ENCODE measurements around the gene C9.
"Not testable (repeated sequence)": the region's sequence is repeated elsewhere in the genome, so short reads cannot be mapped to it uniquely, and the experiment has no call there.

Gene C9

DNA sequence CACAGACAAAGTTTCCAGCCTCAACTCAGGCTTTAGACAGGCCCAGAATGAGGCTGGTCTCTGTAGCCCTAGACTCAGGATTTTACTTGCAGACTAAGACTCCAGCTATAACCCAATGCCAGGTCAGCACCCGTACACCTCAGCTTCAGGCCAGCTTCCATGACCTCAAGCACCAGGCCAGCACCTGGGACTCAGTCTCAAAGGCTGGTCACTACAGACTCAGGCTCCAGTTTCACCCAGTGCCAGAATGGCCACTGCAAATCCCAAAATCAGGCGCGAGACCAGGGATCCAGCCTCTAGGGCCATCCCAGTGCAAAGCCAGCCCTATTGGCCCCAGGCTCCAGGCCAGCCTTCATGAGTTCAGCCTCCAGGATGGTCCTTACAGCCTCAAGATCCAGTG, 44.9 kb downstream of the C9 start:
- DNase-seq, result no peak

DNA sequence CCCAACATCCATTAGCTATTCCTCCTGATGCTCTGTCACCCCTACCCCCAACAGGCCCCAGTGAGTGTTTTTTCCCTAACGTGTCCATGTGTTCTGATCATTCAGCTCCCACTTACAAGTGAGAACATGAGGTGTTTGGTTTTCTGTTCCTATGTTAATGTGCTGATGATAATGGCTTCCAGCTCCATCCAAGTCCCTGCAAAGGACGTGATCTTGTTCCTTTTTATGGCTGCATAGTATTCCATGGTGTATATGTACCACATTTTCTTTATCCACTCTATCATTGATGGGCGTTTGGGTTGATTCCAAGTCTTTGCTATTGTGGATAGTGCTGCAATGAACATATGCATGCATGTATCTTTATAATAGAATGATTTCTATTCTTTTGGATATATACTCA, 47.8 kb downstream of the C9 start:
- not testable (repeated sequence) for DNase-seq

DNA sequence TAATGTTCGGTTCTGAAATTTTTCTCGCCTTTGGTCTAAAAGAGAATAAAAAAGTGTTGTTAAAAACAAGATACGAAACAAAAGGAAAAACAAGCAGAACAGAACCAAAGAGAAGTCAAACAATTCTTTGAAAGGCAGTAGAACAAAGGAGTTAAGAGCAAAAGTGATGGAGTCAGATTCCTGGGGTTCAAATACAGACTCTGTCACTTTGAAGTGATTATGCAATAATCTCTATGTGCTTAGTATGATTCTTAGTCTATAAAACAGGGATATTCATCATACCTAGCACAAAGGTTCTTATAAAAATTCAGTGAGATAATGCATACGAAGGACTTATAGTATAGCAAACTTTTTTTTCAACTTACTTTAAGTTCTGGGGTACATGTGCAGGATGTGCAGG, 48.3 kb downstream of the C9 start:
- no peak for DNase-seq

- DNase-seq, result no peak
Observed at GRCh38 chr5:39314591-39314990, 49.7 kb downstream of the C9 start.

DNA sequence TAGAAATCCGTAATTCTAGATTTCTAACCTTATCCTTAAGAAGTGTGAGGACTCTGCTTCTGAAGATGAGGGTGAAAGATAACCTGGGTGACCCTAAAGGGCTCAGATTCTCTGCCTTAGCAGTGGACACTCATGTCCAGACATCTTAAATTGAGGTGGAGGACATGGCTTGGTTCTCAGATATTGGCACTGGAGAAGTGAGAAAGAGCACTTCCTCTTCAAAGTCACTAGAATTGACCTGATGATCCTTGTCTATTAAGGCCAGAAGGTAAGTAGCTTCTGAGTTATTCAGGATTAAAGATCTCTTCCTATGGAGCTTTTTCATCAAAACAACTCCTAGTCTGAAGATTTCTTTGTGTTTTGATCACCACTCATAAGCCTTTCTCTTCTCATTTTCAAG, 54.8 kb downstream of the C9 start:
- DNase-seq, result no peak

DNA sequence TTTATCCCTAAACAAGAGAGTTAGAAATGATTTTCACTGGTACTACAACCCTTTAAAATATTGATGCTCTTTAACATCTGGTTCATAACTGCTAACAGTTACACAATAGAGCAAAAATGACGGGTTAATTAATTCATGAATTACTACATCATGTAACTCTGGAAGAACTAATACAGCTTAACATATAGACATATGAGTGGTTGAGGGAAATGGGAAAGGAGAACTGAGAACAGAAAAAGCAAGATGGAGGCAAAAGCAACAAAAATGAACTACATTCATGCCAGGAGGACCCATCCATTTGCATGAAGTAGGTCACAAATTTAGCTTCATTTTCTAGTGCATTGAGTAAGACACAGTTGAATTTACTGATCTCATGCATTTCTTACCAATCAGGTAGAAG, 61.8 kb downstream of the C9 start:
- no peak for DNase-seq

GRCh38 chr5:39301406-39301805, 62.9 kb downstream of the C9 start:
- no peak for DNase-seq

DNA sequence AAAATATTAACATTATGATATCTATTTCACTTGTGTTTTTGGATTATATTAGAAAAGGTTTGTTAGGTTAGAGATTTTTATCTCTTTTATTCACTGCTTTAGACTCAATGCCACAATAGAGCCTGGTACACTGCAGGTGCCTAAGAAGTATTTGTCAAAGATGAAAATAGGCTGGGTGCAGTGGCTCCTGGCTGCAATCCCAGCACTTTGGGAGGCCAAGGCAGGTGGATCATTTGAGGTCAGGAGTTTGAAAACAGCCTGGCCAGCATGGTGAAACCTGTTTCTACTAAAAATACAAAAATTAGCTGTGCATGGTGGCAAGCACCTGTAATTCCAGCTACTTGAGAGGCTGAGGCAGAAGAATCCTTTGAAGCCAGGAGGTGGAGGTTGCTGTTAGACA, 64.3 kb downstream of the C9 start:
- no peak for DNase-seq

- DNase-seq, result no peak
Observed at GRCh38 chr5:39294736-39295135, 69.6 kb downstream of the C9 start.

DNA sequence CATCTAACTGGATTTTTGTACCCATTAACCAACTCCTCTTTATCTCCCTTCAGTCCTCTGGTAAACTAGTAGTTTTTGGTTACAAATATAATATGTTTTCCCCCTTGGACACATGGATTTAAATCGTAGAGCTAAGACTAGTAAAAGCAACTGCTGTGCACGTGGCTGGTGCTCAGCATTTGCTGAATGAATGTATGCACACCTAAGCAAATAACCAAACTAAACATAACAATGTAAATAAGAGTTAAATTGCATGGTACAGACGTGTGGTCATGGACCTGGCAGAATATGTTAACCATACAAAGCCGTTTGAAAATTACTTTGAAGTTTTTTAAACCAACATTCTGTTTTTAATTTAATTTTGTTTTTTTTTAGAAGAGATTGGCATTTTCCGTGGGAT, 79.7 kb downstream of the C9 start:
- no peak for DNase-seq

GRCh38 chr5:39283231-39283818, 81.0 kb downstream of the C9 start:
- peak; percentile 33 for DNase-seq

- DNase-seq, result no peak
Observed at GRCh38 chr5:39282561-39282960, 81.7 kb downstream of the C9 start.

- not testable (repeated sequence) for DNase-seq
Observed at GRCh38 chr5:39275865-39276264, 88.4 kb downstream of the C9 start.

DNA sequence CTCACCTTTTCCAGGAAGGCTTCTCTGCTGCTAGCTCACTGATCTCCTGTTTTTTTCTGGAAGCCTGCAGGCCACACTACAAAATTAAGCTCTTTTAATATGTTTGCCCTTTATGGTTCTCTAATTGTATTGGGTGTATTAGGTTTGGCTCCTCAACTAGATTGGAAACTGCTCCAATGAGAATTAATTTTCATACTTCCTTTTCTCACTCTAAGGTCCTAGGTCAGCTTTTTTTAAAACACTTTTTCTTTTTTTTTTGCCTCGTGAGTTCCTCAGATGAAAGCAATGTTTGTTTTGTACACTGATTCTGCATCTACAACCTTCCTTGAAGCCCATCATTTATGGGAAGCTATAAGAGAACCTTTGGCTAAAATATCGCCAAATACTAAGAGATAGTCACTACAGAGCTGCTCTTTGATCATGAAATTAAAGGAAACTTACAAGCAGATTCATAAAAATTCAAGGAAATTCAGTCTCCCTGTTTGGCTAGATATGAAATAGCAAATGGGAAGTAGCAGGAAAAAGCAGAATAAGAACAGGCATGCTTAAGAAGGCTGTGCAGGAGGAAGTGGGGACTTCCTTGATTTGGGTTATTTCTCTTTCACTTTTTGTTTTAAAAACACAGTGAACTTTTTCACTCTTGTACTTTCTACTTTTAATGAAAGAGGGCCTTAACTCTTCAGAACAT, 89.8 kb downstream of the C9 start:
- no peak for DNase-seq

GRCh38 chr5:39273314-39273954, 90.9 kb downstream of the C9 start:
- DNase-seq, result no peak

GRCh38 chr5:39272869-39273231, 91.4 kb downstream of the C9 start:
- DNase-seq, result not testable (repeated sequence)

- no peak for DNase-seq
Observed at GRCh38 chr5:39270225-39270848, 94.0 kb downstream of the C9 start.

- no peak for DNase-seq
Observed at GRCh38 chr5:39267186-39267585, 97.1 kb downstream of the C9 start.

DNA sequence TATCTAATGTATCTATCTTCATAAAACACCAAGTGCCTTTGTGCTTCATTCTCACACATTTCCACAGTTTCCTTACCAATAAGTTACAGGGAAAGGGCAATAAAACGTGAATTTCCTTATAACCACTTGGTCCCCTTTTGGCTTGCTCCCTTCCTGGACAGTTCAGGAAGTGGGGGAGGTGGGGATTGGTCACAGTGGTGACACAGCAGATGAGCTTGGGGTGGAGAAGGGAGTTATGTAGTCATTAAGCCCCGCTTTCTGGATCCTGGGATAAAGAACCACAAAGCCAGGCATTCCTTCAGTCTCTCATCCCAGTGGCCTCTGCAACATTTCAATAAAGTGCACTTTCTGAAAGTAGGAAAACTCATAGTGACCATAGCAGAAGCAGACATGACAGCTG, 97.9 kb downstream of the C9 start:
- no peak for DNase-seq

GRCh38 chr5:39264528-39264927, 99.8 kb downstream of the C9 start:
- DNase-seq, result no peak

- no peak for DNase-seq
Observed at GRCh38 chr5:39262981-39263380, 101.3 kb downstream of the C9 start.

DNA sequence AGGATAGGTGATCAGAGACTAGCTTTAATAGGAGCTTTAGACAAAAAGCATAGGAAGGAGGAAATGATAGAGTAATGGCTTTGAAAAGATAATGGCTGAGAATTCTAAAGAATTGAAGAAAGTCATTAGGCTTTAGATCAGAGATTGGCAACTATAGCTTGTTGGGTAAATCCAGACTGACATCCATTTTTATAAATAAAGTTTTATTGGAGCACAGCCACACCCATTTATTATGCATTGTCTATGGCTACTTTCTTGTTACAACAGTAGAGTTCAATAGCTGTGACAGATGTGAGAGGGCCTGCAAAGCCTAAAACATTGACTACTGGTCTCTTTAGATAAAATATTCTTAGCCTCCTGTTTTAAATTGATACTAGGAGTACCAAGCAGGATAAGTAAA, 104.2 kb downstream of the C9 start:
- DNase-seq, result no peak

DNA sequence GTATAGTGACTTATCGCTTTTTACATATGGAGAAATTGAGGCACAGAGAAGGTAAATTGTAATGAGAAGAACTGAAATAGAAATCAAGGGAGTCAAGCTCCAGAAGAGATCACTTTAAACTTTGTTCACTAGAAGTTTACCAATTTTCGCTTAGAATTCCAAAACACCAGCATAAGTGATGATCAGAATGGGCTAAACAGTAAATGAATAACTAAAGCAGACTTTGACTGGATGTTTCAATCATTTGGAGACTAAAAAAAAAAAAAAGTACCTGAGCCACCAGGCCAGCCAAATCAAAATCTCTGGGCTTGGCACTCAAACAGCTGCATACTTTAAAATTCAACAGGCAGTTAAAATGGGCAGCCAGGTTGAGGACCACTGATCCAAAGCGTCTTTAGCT, 106.7 kb downstream of the C9 start:
- no peak for DNase-seq
